K562 (cell line): ENCODE data around the gene ANKRD13A. TPM values are rescaled to one million over a fixed set of nuclear protein-coding genes. Genes with fewer than 3 reads are reported as not detected.
A peak's percentile ranks its signal among the peaks of the same experiment; 100 is the strongest.

Experiments
- ATAC-seq: fragments of 200-7000 bp; cut with Tn5 transposase; 3 replicates; pipeline ENCODE4 v1.9.1; 2020; ENCODE audit warnings: moderate library complexity
- BruUV-seq: library from RNA; stranded (reverse); fragments of 400-500 nt; replicated peaks from 2 replicates; lab custom pipeline; 2021; lab: Mats Ljungman, UMichigan
- CTCF ChIA-PET: fragments of 300-600 bp; formaldehyde crosslinking; extraction: SDS; loops from one replicate; lab custom pipeline; 2021; ENCODE audit warnings: low intra/inter-chr PET ratio; lab: Yijun Ruan, JAX
- POLR2A ChIA-PET: fragments of 300-600, 350-650 bp; sonication (Branson Sonifier 250); formaldehyde crosslinking; extraction: SDS; loops from one replicate; lab custom pipeline; 2021; ENCODE audit warnings: antibody characterized with exemption, inconsistent platforms; lab: Yijun Ruan, JAX
- DNase-seq, 4 experiments: peaks; one replicate each; pipeline versions ENCODE4 v3.0.0 to v3.0.0-alpha.2; 2011 to 2018; ENCODE audit warnings: low spot score in 3 of 4, mixed read lengths in 3 of 4; ENCODE audit errors: extremely low read depth in 1 of 4
- FAIRE-seq: peaks from 2 replicates; lab custom pipeline; 2011; peaks lifted over from hg19 to GRCh38; lab: Jason Lieb, UNC
- H2AFZ ChIP-seq: 2 replicates; pipeline ENCODE4 v1.6.0; 2011; ENCODE audit warnings: low read depth, low read length, control low read depth, inconsistent platforms
- H3K27ac ChIP-seq: fragments of 200-600 bp; 3 replicates; pipeline ENCODE4 v1.8.0; 2011; ENCODE audit warnings: low read depth, mild to moderate bottlenecking, control low read depth, inconsistent platforms, low read length, moderate library complexity, mixed read lengths; ENCODE audit errors: extremely low read depth
- H3K27me3 ChIP-seq, 2 experiments: fragments of 300-600 bp in 1 of 2; 2 replicates in 1 of 2; 3 replicates in 1 of 2; pipeline versions ENCODE4 v1.6.0 to v1.8.0; 2011; ENCODE audit warnings: inconsistent platforms in 2 of 2, low read length in 2 of 2, mild to moderate bottlenecking in 1 of 2, mixed read lengths in 1 of 2, moderate library complexity in 1 of 2; ENCODE audit not compliant: control insufficient read depth in 2 of 2, insufficient read depth in 2 of 2
- H3K36me3 ChIP-seq: fragments of 300-600 bp; 3 replicates; pipeline ENCODE4 v1.8.0; 2011; ENCODE audit warnings: mild to moderate bottlenecking, low read length, inconsistent platforms; ENCODE audit not compliant: control insufficient read depth, insufficient read depth
- H3K4me1 ChIP-seq, 2 experiments: fragments of 200-600 bp in 1 of 2; replicated peaks in 1 of 2; 2 replicates in 1 of 2; 3 replicates in 1 of 2; pipeline versions ENCODE4 v1.5.1 to v1.8.0; 2011; ENCODE audit warnings: inconsistent platforms in 2 of 2, low read length in 2 of 2, mild to moderate bottlenecking in 1 of 2, mixed read lengths in 1 of 2, moderate library complexity in 1 of 2; ENCODE audit not compliant: control insufficient read depth in 2 of 2, insufficient read depth in 2 of 2
- H3K4me2 ChIP-seq: 2 replicates; pipeline ENCODE4 v1.6.1; 2011; ENCODE audit warnings: low read length, control low read depth, inconsistent platforms, mixed read lengths; ENCODE audit not compliant: insufficient read depth
- H3K4me3 ChIP-seq: fragments of 200-600 bp; sonication (generic), shearing (Covaris generic); 2 replicates; pipeline ENCODE4 v1.5.1; 2016; ENCODE audit warnings: control low read depth, inconsistent platforms
- H3K79me2 ChIP-seq: fragments of 200-600 bp; 3 replicates; pipeline ENCODE4 v1.8.0; 2011; ENCODE audit warnings: low read length, inconsistent platforms; ENCODE audit not compliant: control insufficient read depth, insufficient read depth
- H3K9ac ChIP-seq, 2 experiments: 2 replicates each; pipeline versions ENCODE4 v1.6.0 to v1.6.1; 2011; ENCODE audit warnings: low read depth in 2 of 2, low read length in 2 of 2, control low read depth in 1 of 2, inconsistent platforms in 1 of 2, mild to moderate bottlenecking in 1 of 2, mixed read lengths in 1 of 2; ENCODE audit not compliant: insufficient read depth in 1 of 2
- H3K9me1 ChIP-seq: one replicate; pipeline ENCODE4 v1.6.0; 2011; ENCODE audit warnings: inconsistent platforms, mild to moderate bottlenecking, low read length, moderate library complexity; ENCODE audit not compliant: control insufficient read depth, insufficient read depth
- H3K9me3 ChIP-seq: replicated peaks from 2 replicates; pipeline ENCODE4 v1.5.1; 2011; ENCODE audit warnings: low read depth, low read length, inconsistent platforms; ENCODE audit not compliant: control insufficient read depth, insufficient read depth
- H4K20me1 ChIP-seq: replicated peaks from 2 replicates; pipeline ENCODE4 v1.6.1; 2011; ENCODE audit warnings: low read length, inconsistent platforms, mixed read lengths; ENCODE audit not compliant: control insufficient read depth, insufficient read depth
- COPS2 ChIP-seq: fragments of 450-650 bp; conservative IDR thresholded peaks from 2 replicates; pipeline ENCODE4 v1.6.1; 2016; ENCODE audit warnings: mild to moderate bottlenecking, moderate library complexity
- THRAP3 ChIP-seq: fragments of 450-650 bp; IDR thresholded peaks from 2 replicates; pipeline ENCODE4 v1.6.1; 2016; ENCODE audit warnings: mild to moderate bottlenecking, inconsistent platforms, borderline replicate concordance
- ZNF165 ChIP-seq: fragments of 250-450 bp; sonication (Bioruptor Pico); IDR thresholded peaks from 2 replicates; pipeline ENCODE4 v1.4.0; 2020; ENCODE audit warnings: borderline replicate concordance
- WGBS: fragments of 100-300 bp; shearing (Covaris generic); methylation state at CpG from one replicate; pipeline ENCODE4 v1.1.6; 2016; ENCODE audit warnings: low coverage, mixed read lengths; ENCODE audit not compliant: insufficient coverage; ENCODE audit errors: missing lambda C conversion rate; 5-methylcytosine and 5-hydroxymethylcytosine counted together
- in situ Hi-C: fragments of 300-500 bp; cut with MboI; formaldehyde crosslinking; loops from 4 replicates; pipeline ENCODE4 v1.15.0; 2018; ENCODE audit warnings: inconsistent platforms, mixed read lengths
- intact Hi-C: fragments of 100-400 bp; cut with micrococcal nuclease; formaldehyde crosslinking; loops from 2 replicates; pipeline ENCODE4 v1.14.2; 2022
- polyA plus RNA-seq, 8 experiments: library from polyadenylated mRNA; depleted of rRNA in 4 of 8; stranded (reverse) in 5 of 8; unstranded in 3 of 8; fragments of >200 nt; fragmentation: Nextera tagmentation in 2 of 8; fragmentation: Illumina TruSeq in 1 of 8; extraction: Ambion mirVana in 2 of 8; extraction: Trizol in 1 of 8; gene quantifications; 2 replicates each; pipeline versions ENCODE4 v1.2.1 to v1.2.3, GENCODE V29; 2011 to 2014; ENCODE audit warnings: inconsistent platforms in 1 of 8, missing spikeins in 1 of 8
- total RNA-seq, 7 experiments: library from RNA; depleted of rRNA in 6 of 7; stranded (reverse); fragments of >200 nt in 6 of 7; fragmentation: Illumina TruSeq in 2 of 7; extraction: Trizol in 2 of 7; gene quantifications; 2 replicates each; pipeline versions ENCODE4 v1.2.1 to v1.2.3, GENCODE V29; 2011 to 2021; ENCODE audit warnings: low replicate concordance in 1 of 7
- TF ChIP-seq, protein P1 (sequence below): fragments of 450-650 bp; IDR thresholded peaks from 2 replicates; pipeline ENCODE4 v1.6.1; 2016
- TF ChIP-seq, protein P2 (sequence below): fragments of 200-600 bp; sonication (generic); IDR thresholded peaks from one replicate; pipeline ENCODE4 v1.6.1; 2012; ENCODE audit warnings: mild to moderate bottlenecking, low read depth, low read length, inconsistent platforms
- TF ChIP-seq, protein P3 (sequence below): fragments of 450-650 bp; formaldehyde crosslinking; IDR thresholded peaks from 2 replicates; pipeline ENCODE4 v1.4.0; 2020; ENCODE audit warnings: mild to moderate bottlenecking, mixed read lengths

ANKRD13A gene
- total and polyA plus RNA-seq, 9 of the 15 experiments (the other 6 are each of a cell fraction or from before 2014, with no cell fraction given), result 5.0 to 55.0 (median 41.5) TPM

DNA sequence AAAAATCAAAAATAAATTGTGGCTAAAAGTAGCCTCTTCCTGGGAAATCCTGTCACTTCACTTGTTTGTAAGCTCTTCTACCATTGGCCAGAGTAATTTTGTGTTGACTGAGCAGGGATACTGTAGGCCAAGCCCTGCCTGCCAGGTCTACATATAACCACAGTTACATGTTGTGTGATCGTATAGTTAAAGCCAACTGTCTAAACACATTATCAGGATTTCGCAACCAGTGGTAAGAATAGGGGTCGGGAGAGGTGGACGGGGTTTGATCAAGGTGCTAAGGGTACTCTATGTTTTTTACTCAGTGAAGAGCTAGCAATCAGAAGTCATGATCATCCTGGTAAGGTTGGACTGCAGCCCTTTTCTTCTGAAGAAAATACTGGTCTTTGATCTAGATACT, 13.4 kb downstream of the ANKRD13A start:
- no peaks in the 10 kb centered on the region for H3K9me3 ChIP-seq
- peaks cover 34% of the 10 kb centered on the region; the same call in 2 of the 3 replicates for H3K36me3 ChIP-seq
- H3K27ac ChIP-seq, result no peak overlapping the region
- H4K20me1 ChIP-seq, result no peaks in the 10 kb centered on the region
- no peaks in the 10 kb centered on the region for H3K4me1 ChIP-seq
- no peak overlapping the region for H2AFZ ChIP-seq
- no TSS peak for BruUV-seq
- CTCF ChIA-PET, result no interaction called here
- DNase-seq (peak in 1 of 4 experiments; percentile 20), FAIRE-seq (no peak), ATAC-seq (no peak)
- intact Hi-C loops, result no loop called here
- in situ Hi-C loops, result no loop called here
- no peak overlapping the region for H3K4me2 ChIP-seq
- no peak overlapping the region for H3K4me3 ChIP-seq
- 80% methylated on average over 4 of the region's 4 CpGs for WGBS
- no peaks in the 10 kb centered on the region for H3K9me1 ChIP-seq
- H3K27me3 ChIP-seq, result no peaks in the 10 kb centered on the region
- POLR2A ChIA-PET, result interaction anchor here (1.0 to 1.6 kb wide), 3 partner anchors 9 to 10 kb away, joined by 4 read pairs; no protein-coding TSS in a partner anchor
- peaks cover 11% of the 10 kb centered on the region for H3K79me2 ChIP-seq
- no peak overlapping the region for H3K9ac ChIP-seq
- TF ChIP-seq, protein P1, sequence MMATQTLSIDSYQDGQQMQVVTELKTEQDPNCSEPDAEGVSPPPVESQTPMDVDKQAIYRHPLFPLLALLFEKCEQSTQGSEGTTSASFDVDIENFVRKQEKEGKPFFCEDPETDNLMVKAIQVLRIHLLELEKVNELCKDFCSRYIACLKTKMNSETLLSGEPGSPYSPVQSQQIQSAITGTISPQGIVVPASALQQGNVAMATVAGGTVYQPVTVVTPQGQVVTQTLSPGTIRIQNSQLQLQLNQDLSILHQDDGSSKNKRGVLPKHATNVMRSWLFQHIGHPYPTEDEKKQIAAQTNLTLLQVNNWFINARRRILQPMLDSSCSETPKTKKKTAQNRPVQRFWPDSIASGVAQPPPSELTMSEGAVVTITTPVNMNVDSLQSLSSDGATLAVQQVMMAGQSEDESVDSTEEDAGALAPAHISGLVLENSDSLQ, result no peak
- TF ChIP-seq, protein P2, sequence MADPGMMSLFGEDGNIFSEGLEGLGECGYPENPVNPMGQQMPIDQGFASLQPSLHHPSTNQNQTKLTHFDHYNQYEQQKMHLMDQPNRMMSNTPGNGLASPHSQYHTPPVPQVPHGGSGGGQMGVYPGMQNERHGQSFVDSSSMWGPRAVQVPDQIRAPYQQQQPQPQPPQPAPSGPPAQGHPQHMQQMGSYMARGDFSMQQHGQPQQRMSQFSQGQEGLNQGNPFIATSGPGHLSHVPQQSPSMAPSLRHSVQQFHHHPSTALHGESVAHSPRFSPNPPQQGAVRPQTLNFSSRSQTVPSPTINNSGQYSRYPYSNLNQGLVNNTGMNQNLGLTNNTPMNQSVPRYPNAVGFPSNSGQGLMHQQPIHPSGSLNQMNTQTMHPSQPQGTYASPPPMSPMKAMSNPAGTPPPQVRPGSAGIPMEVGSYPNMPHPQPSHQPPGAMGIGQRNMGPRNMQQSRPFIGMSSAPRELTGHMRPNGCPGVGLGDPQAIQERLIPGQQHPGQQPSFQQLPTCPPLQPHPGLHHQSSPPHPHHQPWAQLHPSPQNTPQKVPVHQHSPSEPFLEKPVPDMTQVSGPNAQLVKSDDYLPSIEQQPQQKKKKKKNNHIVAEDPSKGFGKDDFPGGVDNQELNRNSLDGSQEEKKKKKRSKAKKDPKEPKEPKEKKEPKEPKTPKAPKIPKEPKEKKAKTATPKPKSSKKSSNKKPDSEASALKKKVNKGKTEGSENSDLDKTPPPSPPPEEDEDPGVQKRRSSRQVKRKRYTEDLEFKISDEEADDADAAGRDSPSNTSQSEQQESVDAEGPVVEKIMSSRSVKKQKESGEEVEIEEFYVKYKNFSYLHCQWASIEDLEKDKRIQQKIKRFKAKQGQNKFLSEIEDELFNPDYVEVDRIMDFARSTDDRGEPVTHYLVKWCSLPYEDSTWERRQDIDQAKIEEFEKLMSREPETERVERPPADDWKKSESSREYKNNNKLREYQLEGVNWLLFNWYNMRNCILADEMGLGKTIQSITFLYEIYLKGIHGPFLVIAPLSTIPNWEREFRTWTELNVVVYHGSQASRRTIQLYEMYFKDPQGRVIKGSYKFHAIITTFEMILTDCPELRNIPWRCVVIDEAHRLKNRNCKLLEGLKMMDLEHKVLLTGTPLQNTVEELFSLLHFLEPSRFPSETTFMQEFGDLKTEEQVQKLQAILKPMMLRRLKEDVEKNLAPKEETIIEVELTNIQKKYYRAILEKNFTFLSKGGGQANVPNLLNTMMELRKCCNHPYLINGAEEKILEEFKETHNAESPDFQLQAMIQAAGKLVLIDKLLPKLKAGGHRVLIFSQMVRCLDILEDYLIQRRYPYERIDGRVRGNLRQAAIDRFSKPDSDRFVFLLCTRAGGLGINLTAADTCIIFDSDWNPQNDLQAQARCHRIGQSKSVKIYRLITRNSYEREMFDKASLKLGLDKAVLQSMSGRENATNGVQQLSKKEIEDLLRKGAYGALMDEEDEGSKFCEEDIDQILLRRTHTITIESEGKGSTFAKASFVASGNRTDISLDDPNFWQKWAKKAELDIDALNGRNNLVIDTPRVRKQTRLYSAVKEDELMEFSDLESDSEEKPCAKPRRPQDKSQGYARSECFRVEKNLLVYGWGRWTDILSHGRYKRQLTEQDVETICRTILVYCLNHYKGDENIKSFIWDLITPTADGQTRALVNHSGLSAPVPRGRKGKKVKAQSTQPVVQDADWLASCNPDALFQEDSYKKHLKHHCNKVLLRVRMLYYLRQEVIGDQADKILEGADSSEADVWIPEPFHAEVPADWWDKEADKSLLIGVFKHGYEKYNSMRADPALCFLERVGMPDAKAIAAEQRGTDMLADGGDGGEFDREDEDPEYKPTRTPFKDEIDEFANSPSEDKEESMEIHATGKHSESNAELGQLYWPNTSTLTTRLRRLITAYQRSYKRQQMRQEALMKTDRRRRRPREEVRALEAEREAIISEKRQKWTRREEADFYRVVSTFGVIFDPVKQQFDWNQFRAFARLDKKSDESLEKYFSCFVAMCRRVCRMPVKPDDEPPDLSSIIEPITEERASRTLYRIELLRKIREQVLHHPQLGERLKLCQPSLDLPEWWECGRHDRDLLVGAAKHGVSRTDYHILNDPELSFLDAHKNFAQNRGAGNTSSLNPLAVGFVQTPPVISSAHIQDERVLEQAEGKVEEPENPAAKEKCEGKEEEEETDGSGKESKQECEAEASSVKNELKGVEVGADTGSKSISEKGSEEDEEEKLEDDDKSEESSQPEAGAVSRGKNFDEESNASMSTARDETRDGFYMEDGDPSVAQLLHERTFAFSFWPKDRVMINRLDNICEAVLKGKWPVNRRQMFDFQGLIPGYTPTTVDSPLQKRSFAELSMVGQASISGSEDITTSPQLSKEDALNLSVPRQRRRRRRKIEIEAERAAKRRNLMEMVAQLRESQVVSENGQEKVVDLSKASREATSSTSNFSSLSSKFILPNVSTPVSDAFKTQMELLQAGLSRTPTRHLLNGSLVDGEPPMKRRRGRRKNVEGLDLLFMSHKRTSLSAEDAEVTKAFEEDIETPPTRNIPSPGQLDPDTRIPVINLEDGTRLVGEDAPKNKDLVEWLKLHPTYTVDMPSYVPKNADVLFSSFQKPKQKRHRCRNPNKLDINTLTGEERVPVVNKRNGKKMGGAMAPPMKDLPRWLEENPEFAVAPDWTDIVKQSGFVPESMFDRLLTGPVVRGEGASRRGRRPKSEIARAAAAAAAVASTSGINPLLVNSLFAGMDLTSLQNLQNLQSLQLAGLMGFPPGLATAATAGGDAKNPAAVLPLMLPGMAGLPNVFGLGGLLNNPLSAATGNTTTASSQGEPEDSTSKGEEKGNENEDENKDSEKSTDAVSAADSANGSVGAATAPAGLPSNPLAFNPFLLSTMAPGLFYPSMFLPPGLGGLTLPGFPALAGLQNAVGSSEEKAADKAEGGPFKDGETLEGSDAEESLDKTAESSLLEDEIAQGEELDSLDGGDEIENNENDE, result no peak
- TF ChIP-seq THRAP3 (no peak), COPS2 (no peak), ZNF165 (CRISPR knock-in tag) (no peak)
- TF ChIP-seq, protein P3, sequence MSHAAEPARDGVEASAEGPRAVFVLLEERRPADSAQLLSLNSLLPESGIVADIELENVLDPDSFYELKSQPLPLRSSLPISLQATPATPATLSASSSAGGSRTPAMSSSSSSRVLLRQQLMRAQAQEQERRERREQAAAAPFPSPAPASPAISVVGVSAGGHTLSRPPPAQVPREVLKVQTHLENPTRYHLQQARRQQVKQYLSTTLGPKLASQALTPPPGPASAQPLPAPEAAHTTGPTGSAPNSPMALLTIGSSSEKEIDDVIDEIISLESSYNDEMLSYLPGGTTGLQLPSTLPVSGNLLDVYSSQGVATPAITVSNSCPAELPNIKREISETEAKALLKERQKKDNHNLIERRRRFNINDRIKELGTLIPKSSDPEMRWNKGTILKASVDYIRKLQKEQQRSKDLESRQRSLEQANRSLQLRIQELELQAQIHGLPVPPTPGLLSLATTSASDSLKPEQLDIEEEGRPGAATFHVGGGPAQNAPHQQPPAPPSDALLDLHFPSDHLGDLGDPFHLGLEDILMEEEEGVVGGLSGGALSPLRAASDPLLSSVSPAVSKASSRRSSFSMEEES (CRISPR knock-in tag), result no peak
